ENCODE measurements around the gene RXFP4. TPM values are rescaled to one million over a fixed set of nuclear protein-coding genes. Genes with fewer than 3 reads are reported as not detected.

The RXFP4 gene
- total RNA-seq, 1 donor from 2014 or later: not detected

DNA sequence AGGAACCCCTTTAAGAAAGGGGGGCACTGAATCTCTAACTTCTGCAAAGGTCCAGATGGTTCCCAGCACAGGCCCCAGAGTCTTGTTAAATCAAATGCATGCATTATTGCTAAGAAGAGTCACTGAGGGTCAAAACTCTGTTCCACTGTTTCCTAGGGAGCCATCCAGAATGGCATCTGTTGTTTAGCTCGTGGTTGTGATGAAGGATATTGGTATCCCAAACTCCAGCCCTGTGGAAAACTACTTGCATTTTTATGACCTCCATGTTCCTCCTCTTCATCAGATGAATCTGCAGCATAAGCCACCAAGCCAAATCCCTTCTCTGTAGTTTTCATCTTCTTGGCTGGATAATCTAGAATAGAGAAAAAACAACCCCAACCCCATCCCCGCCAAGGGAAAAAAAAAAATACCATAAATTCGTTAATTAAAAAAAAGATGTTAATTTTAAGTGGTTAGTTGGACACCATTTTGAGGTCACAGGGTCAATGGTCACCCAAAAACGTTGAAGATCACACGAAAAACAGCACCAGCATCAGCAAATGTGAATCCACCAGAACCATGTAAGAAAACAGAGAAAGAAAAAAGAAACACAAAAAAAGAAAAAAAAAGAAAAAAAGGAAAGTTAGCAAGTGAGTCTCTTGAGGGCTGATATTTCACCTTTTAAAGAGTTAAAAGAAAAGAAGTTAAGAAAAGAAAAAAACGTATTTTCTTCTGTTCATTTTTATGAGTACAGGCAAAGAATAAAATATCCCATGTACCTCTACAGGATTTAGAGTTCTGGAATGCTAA lies 27.3 kb upstream of the RXFP4 start:
- no peaks in the 10 kb centered on the region for H3K4me1 ChIP-seq
- Mint-ChIP-seq H3K27ac (no peak overlapping the region), H3K36me3 (peaks cover 31% of the 10 kb centered on the region), H3K4me3 (no peak overlapping the region), H3K27me3 (ENCODE audit: insufficient read depth, low read depth) (no peaks in the 10 kb centered on the region), H3K9me3 (no peaks in the 10 kb centered on the region), H3K4me1 (peaks cover 17% of the 10 kb centered on the region)
- DNase-seq (ENCODE audit: low spot score): no peak
- H3K4me3 ChIP-seq: no peak overlapping the region
- no peaks in the 10 kb centered on the region for H3K9me3 ChIP-seq (ENCODE audit: low read depth)
- peaks cover 19% of the 10 kb centered on the region for H3K36me3 ChIP-seq
- H3K79me2 ChIP-seq (ENCODE audit: low read depth): peaks cover 18% of the 10 kb centered on the region
- no peaks in the 10 kb centered on the region for H3K27me3 ChIP-seq
- H3K4me2 ChIP-seq: no peak overlapping the region
- no peak for TF ChIP-seq EZH2phosphoT487 (IDR thresholded peaks at IDR 0.05)
- no peak for TF ChIP-seq CTCF (IDR thresholded peaks at IDR 0.05)
- no peak for TF ChIP-seq EZH2 (IDR thresholded peaks at IDR 0.05)
- peaks cover 84% of the 10 kb centered on the region for H3F3A ChIP-seq (ENCODE audit: low read depth)
- no peak overlapping the region for H3K27ac ChIP-seq
- no peak overlapping the region for H3K9ac ChIP-seq
- H2AFZ ChIP-seq (replicated peaks): no peak overlapping the region
- H4K20me1 ChIP-seq (ENCODE audit: low read depth): peaks cover 13% of the 10 kb centered on the region

- no peak overlapping the region for H3K27ac ChIP-seq
- H3K36me3 Mint-ChIP-seq: peaks cover 49% of the 10 kb centered on the region
- peaks cover 42% of the 10 kb centered on the region for H3K36me3 ChIP-seq
Measured at GRCh38 chr1:155918660-155919059, 22.8 kb upstream of the RXFP4 start.

GRCh38 chr1:155919801-155920200 lies 21.6 kb upstream of the RXFP4 start:
- Histone ChIP-seq H4K20me1 (ENCODE audit: low read depth) (peaks cover 13% of the 10 kb centered on the region), H3K4me1 (no peaks in the 10 kb centered on the region), H3K4me3 (no peak overlapping the region), H3K27me3 (no peaks in the 10 kb centered on the region), H3K36me3 (peaks cover 37% of the 10 kb centered on the region), H2AFZ (replicated peaks) (no peak overlapping the region), H3K9ac (no peak overlapping the region), H3K27ac (no peak overlapping the region), H3F3A (ENCODE audit: low read depth) (peaks cover 59% of the 10 kb centered on the region), H3K9me3 (ENCODE audit: low read depth) (no peaks in the 10 kb centered on the region), H3K4me2 (no peak overlapping the region), H3K79me2 (ENCODE audit: low read depth) (peaks cover 20% of the 10 kb centered on the region)
- H3K27ac Mint-ChIP-seq: no peak overlapping the region
- H3K36me3 Mint-ChIP-seq: peaks cover 50% of the 10 kb centered on the region
- TF ChIP-seq EZH2 (IDR thresholded peaks at IDR 0.05) (no peak), EZH2phosphoT487 (IDR thresholded peaks at IDR 0.05) (no peak), CTCF (IDR thresholded peaks at IDR 0.05) (no peak)
- H3K4me3 Mint-ChIP-seq: no peak overlapping the region
- no peaks in the 10 kb centered on the region for H3K9me3 Mint-ChIP-seq
- DNase-seq (ENCODE audit: low spot score): no peak
- H3K27me3 Mint-ChIP-seq (ENCODE audit: insufficient read depth, low read depth): no peaks in the 10 kb centered on the region
- H3K4me1 Mint-ChIP-seq: no peaks in the 10 kb centered on the region

More at GRCh38 chr1:155918660-155919059, 22.8 kb upstream of the RXFP4 start:
- Histone ChIP-seq H2AFZ (replicated peaks) (no peak overlapping the region), H3K9me3 (ENCODE audit: low read depth) (no peaks in the 10 kb centered on the region), H4K20me1 (ENCODE audit: low read depth) (peaks cover 13% of the 10 kb centered on the region), H3K9ac (no peak overlapping the region), H3K4me1 (no peaks in the 10 kb centered on the region), H3K4me2 (no peak overlapping the region), H3K4me3 (no peak overlapping the region), H3K27me3 (no peaks in the 10 kb centered on the region), H3F3A (ENCODE audit: low read depth) (peaks cover 70% of the 10 kb centered on the region), H3K79me2 (ENCODE audit: low read depth) (peaks cover 20% of the 10 kb centered on the region)
- no peak for DNase-seq (ENCODE audit: low spot score)
- Mint-ChIP-seq H3K4me3 (no peak overlapping the region), H3K4me1 (no peaks in the 10 kb centered on the region), H3K27ac (no peak overlapping the region), H3K9me3 (no peaks in the 10 kb centered on the region), H3K27me3 (ENCODE audit: insufficient read depth, low read depth) (no peaks in the 10 kb centered on the region)
- TF ChIP-seq EZH2 (IDR thresholded peaks at IDR 0.05): no peak
- TF ChIP-seq EZH2phosphoT487 (IDR thresholded peaks at IDR 0.05): no peak
- no peak for TF ChIP-seq CTCF (IDR thresholded peaks at IDR 0.05)

All from neural progenitor cell (in vitro differentiated cells).